ENCODE results near the gene TPM4. TPM values are rescaled to one million over a fixed set of nuclear protein-coding genes. Genes with fewer than 3 reads are reported as not detected.
A peak's percentile ranks its signal among the peaks of the same experiment; 100 is the strongest.

Gene TPM4
- total RNA-seq, 1 donor from 2014 or later, result 357 TPM

- H3K27ac Mint-ChIP-seq (ENCODE audit: unreplicated experiment), result no peak overlapping the region
- no peak overlapping the region for H3K4me3 Mint-ChIP-seq
- DNase-seq (ENCODE audit: low read depth, low spot score), result no peak
- H3K27me3 Mint-ChIP-seq (ENCODE audit: low read depth), result peaks cover 21% of the 10 kb centered on the region
- no peaks in the 10 kb centered on the region for H3K36me3 Mint-ChIP-seq (ENCODE audit: low read depth)
- TF ChIP-seq CTCF (conservative IDR thresholded peaks at IDR 0.05), result no peak
- no peaks in the 10 kb centered on the region for H3K9me3 Mint-ChIP-seq
- H3K4me1 Mint-ChIP-seq, result peaks cover 13% of the 10 kb centered on the region
Measured at GRCh38 chr19:16038196-16038695, 38.0 kb upstream of the TPM4 start.

GRCh38 chr19:16039081-16039480 is 37.2 kb upstream of the TPM4 start:
- peaks cover 28% of the 10 kb centered on the region for H3K27me3 Mint-ChIP-seq (ENCODE audit: low read depth)
- no peak overlapping the region for H3K4me3 Mint-ChIP-seq
- no peak overlapping the region for H3K27ac Mint-ChIP-seq (ENCODE audit: unreplicated experiment)
- H3K4me1 Mint-ChIP-seq, result peaks cover 13% of the 10 kb centered on the region
- no peaks in the 10 kb centered on the region for H3K9me3 Mint-ChIP-seq
- no peak for TF ChIP-seq CTCF (conservative IDR thresholded peaks at IDR 0.05)
- DNase-seq (ENCODE audit: low read depth, low spot score), result no peak
- H3K36me3 Mint-ChIP-seq (ENCODE audit: low read depth), result no peaks in the 10 kb centered on the region

- Mint-ChIP-seq H3K4me3 (no peak overlapping the region), H3K4me1 (peaks cover 13% of the 10 kb centered on the region), H3K9me3 (no peaks in the 10 kb centered on the region), H3K36me3 (ENCODE audit: low read depth) (no peaks in the 10 kb centered on the region), H3K27me3 (ENCODE audit: low read depth) (peaks cover 30% of the 10 kb centered on the region), H3K27ac (ENCODE audit: unreplicated experiment) (no peak overlapping the region)
- DNase-seq (ENCODE audit: low read depth, low spot score), result no peak
- TF ChIP-seq CTCF (conservative IDR thresholded peaks at IDR 0.05), result no peak
Measured at GRCh38 chr19:16039545-16039944, 36.8 kb upstream of the TPM4 start.

GRCh38 chr19:16040642-16041041 is 35.7 kb upstream of the TPM4 start:
- Mint-ChIP-seq H3K27me3 (ENCODE audit: low read depth) (peaks cover 33% of the 10 kb centered on the region), H3K9me3 (no peaks in the 10 kb centered on the region), H3K36me3 (ENCODE audit: low read depth) (no peaks in the 10 kb centered on the region), H3K4me3 (no peak overlapping the region), H3K27ac (ENCODE audit: unreplicated experiment) (no peak overlapping the region), H3K4me1 (peaks cover 13% of the 10 kb centered on the region)
- DNase-seq (ENCODE audit: low read depth, low spot score), result no peak
- no peak for TF ChIP-seq CTCF (conservative IDR thresholded peaks at IDR 0.05)

- H3K36me3 Mint-ChIP-seq (ENCODE audit: low read depth), result no peaks in the 10 kb centered on the region
- H3K4me1 Mint-ChIP-seq, result peaks cover 13% of the 10 kb centered on the region
- TF ChIP-seq CTCF (conservative IDR thresholded peaks at IDR 0.05), result peak; percentile 98
- H3K9me3 Mint-ChIP-seq, result no peaks in the 10 kb centered on the region
- peaks cover 33% of the 10 kb centered on the region for H3K27me3 Mint-ChIP-seq (ENCODE audit: low read depth)
- H3K27ac Mint-ChIP-seq (ENCODE audit: unreplicated experiment), result no peak overlapping the region
- peak; percentile 93 for DNase-seq (ENCODE audit: low read depth, low spot score)
- H3K4me3 Mint-ChIP-seq, result no peak overlapping the region
Measured at GRCh38 chr19:16041299-16041990, 34.9 kb upstream of the TPM4 start.

All from neural crest cell (in vitro differentiated cells).